HG02678 (cell line): ENCODE results near the gene FAM200B.
"Not testable (repeated sequence)": the region's sequence is repeated elsewhere in the genome, so short reads cannot be mapped to it uniquely, and the experiment has no call there.

Experiments
- ATAC-seq: cut with Tn5 transposase; IDR thresholded peaks from one replicate; pipeline ENCODE4 v1.9.1; 2021; ENCODE audit warnings: mild to moderate bottlenecking, moderate library complexity; ENCODE audit not compliant: unreplicated experiment

FAM200B gene

GRCh38 chr4:15733061-15733460 is 51.4 kb downstream of the FAM200B start:
- ATAC-seq, result not testable (repeated sequence)

- no peak for ATAC-seq
These were observed 53.9 kb downstream of the FAM200B start for GRCh38 chr4:15735536-15735935.

GRCh38 chr4:15736514-15737050 is 55.0 kb downstream of the FAM200B start:
- ATAC-seq, result no peak

- no peak for ATAC-seq
These were observed 55.6 kb downstream of the FAM200B start for GRCh38 chr4:15737255-15737654.

GRCh38 chr4:15738877-15739276 is 57.2 kb downstream of the FAM200B start:
- no peak for ATAC-seq
